Prostate gland (tissue), 2 donors: ENCODE data around the gene IER2. TPM values are rescaled to one million over a fixed set of nuclear protein-coding genes. Genes with fewer than 3 reads are reported as not detected.

Source experiments
- DNase-seq: peaks from one replicate; pipeline ENCODE4 v3.0.0-alpha.2; 2019; ENCODE audit warnings: low spot score
- H3K27ac ChIP-seq, 2 donors: fragments of 200-600 bp; sonication (generic); 2 replicates each; pipeline ENCODE4 v1.5.1; 2017 to 2019
- H3K27me3 ChIP-seq: fragments of 200-600 bp; sonication (generic); replicated peaks from 2 replicates; pipeline ENCODE4 v1.5.1; 2019; ENCODE audit not compliant: insufficient read depth
- H3K36me3 ChIP-seq, 2 donors: fragments of 200-600 bp; sonication (generic); 1 replicate in 1 of 2; 2 replicates in 1 of 2; pipeline versions ENCODE4 v1.5.1 to v1.8.1; 2017 to 2019
- H3K4me1 ChIP-seq: fragments of 200-600 bp; sonication (generic); replicated peaks from 2 replicates; pipeline ENCODE4 v1.5.1; 2019
- H3K4me3 ChIP-seq, 2 donors: fragments of 200-600 bp; sonication (generic); 2 replicates each; pipeline ENCODE4 v1.5.1; 2017 to 2019
- H3K9me3 ChIP-seq: fragments of 200-600 bp; sonication (generic); 2 replicates; pipeline ENCODE4 v1.5.1; 2017
- CTCF ChIP-seq, 4 experiments: fragments of 200-600 bp in 2 of 4; fragments of 450-650 bp in 2 of 4; sonication (generic) in 2 of 4; IDR thresholded peaks; 1 replicate in 3 of 4; 2 replicates in 1 of 4; pipeline ENCODE4 v1.5.1; 2016 to 2019; ENCODE audit warnings: antibody characterized with exemption in 4 of 4, mild to moderate bottlenecking in 2 of 4, moderate library complexity in 2 of 4
- POLR2A ChIP-seq: fragments of 450-650 bp; IDR thresholded peaks from one replicate; pipeline ENCODE4 v1.6.1; 2016; ENCODE audit warnings: antibody characterized with exemption, mild to moderate bottlenecking
- POLR2AphosphoS5 ChIP-seq: sonication (generic); formaldehyde crosslinking; IDR thresholded peaks from one replicate; pipeline ENCODE4 v1.6.1; 2017; ENCODE audit warnings: antibody characterized with exemption
- WGBS: methylation state at CpG from one replicate; pipeline ENCODE4 v1.1.5; 2018; 5-methylcytosine and 5-hydroxymethylcytosine counted together
- intact Hi-C: fragments of 100-400 bp; cut with DNase I; formaldehyde crosslinking; loops from one replicate; pipeline ENCODE4 v1.14.2; 2022
- total RNA-seq, 2 donors: library from RNA; depleted of rRNA; stranded (reverse); fragments of >200 nt; gene quantifications; one replicate each; pipeline ENCODE4 v1.1.0, GENCODE V29; 2016

The IER2 gene
- total RNA-seq, 2 donors from 2014 or later, result 34.7 to 75.7 TPM

GRCh38 chr19:13109361-13110098, 40.7 kb upstream of the IER2 start:
- no peak for TF ChIP-seq POLR2AphosphoS5
- no peak for TF ChIP-seq POLR2A
- H3K36me3 ChIP-seq, result peaks cover 3 to 6% of the 10 kb centered on the region in 2 donors
- WGBS, result 90% methylated on average over 30 of the region's 30 CpGs
- H3K9me3 ChIP-seq, result no peaks in the 10 kb centered on the region
- H3K4me1 ChIP-seq, result no peaks in the 10 kb centered on the region
- no peak for DNase-seq
- intact Hi-C loops, result no loop called here
- no peaks in the 10 kb centered on the region for H3K27me3 ChIP-seq
- no peak overlapping the region for H3K4me3 ChIP-seq
- H3K27ac ChIP-seq, result no peak overlapping the region

- whole genome bisulfite sequencing, result 94% methylated on average over 15 of the region's 15 CpGs
- TF ChIP-seq CTCF (IDR thresholded peaks at IDR 0.05), result no peak
- no peak for TF ChIP-seq POLR2A
- no peak for TF ChIP-seq POLR2AphosphoS5
- H3K36me3 ChIP-seq, result peaks cover 3 to 6% of the 10 kb centered on the region in 2 donors
- intact Hi-C loops, result no loop called here
- no peaks in the 10 kb centered on the region for H3K9me3 ChIP-seq
- H3K27ac ChIP-seq, result no peak overlapping the region
- H3K27me3 ChIP-seq, result no peaks in the 10 kb centered on the region
- DNase-seq, result no peak
- peaks cover 2% of the 10 kb centered on the region for H3K4me1 ChIP-seq
- H3K4me3 ChIP-seq, result no peak overlapping the region
Observed at GRCh38 chr19:13110099-13110610, 40.1 kb upstream of the IER2 start.

GRCh38 chr19:13112555-13112954, 37.7 kb upstream of the IER2 start:
- WGBS, result 86% methylated on average over 10 of the region's 10 CpGs
- H3K27ac ChIP-seq, result no peak overlapping the region

GRCh38 chr19:13115936-13116281, 34.3 kb upstream of the IER2 start:
- H3K27me3 ChIP-seq, result no peaks in the 10 kb centered on the region
- peak overlapping the region; percentile 77 to 80 for H3K4me3 ChIP-seq
- DNase-seq, result no peak
- H3K4me1 ChIP-seq, result peaks cover 11% of the 10 kb centered on the region
- peak overlapping the region in 1 of 2 donors; percentile 69 for H3K27ac ChIP-seq
- peaks cover 3 to 6% of the 10 kb centered on the region in 2 donors for H3K36me3 ChIP-seq
- intact Hi-C loops, result no loop called here
- TF ChIP-seq POLR2AphosphoS5 (no peak), POLR2A (no peak), CTCF (IDR thresholded peaks at IDR 0.05) (no peak)
- H3K9me3 ChIP-seq, result no peaks in the 10 kb centered on the region
- WGBS, result 2% methylated on average over 18 of the region's 18 CpGs

More at GRCh38 chr19:13112555-13112954, 37.7 kb upstream of the IER2 start:
- TF ChIP-seq CTCF (IDR thresholded peaks at IDR 0.05) (no peak), POLR2A (no peak), POLR2AphosphoS5 (no peak)
- Histone ChIP-seq H3K27me3 (no peaks in the 10 kb centered on the region), H3K9me3 (no peaks in the 10 kb centered on the region), H3K4me1 (peaks cover 11% of the 10 kb centered on the region), H3K4me3 (no peak overlapping the region), H3K36me3 (peaks cover 3 to 6% of the 10 kb centered on the region in 2 donors)
- DNase-seq, result no peak
- intact Hi-C loops, result no loop called here

- DNase-seq, result peak; percentile 91
- H3K27me3 ChIP-seq, result no peaks in the 10 kb centered on the region
- TF ChIP-seq POLR2AphosphoS5, result peak; percentile 97
- peak in 1 of 4 experiments; percentile 15 for TF ChIP-seq CTCF (IDR thresholded peaks at IDR 0.05)
- TF ChIP-seq POLR2A, result no peak
- under 1% methylated on average over 51 of the region's 51 CpGs for WGBS
- no peaks in the 10 kb centered on the region for H3K9me3 ChIP-seq
- peaks cover 3 to 6% of the 10 kb centered on the region in 2 donors for H3K36me3 ChIP-seq
- peak within 1 kb of the TSS; percentile 77 to 90 for H3K4me3 ChIP-seq
- peak within 1 kb of the TSS; percentile 69 to 71 for H3K27ac ChIP-seq
- H3K4me1 ChIP-seq, result peaks cover 11% of the 10 kb centered on the region
- intact Hi-C loops, result no loop called here
Observed at GRCh38 chr19:13116282-13117175, 33.7 kb upstream of the IER2 start, which contains the start of gene TRMT1. TSS of gene TRMT1 (minus strand) at chr19:13116740. CDS start at chr19:13116399, 341 bp downstream.
